Neural progenitor cell (in vitro differentiated cells): ENCODE results near the gene FOXRED1.

Experiments
- EZH2 ChIP-seq: fragments of 200-600 bp; sonication (generic); IDR thresholded peaks from 2 replicates; pipeline ENCODE4 v1.6.1; 2017; ENCODE audit warnings: antibody characterized with exemption, mild to moderate bottlenecking, moderate library complexity
- EZH2phosphoT487 ChIP-seq: fragments of 200-600 bp; sonication (generic); IDR thresholded peaks from 2 replicates; pipeline ENCODE4 v1.6.1; 2017; ENCODE audit warnings: antibody characterized with exemption
- TF ChIP-seq, protein P1 (sequence below): fragments of 200-600 bp; sonication (generic); IDR thresholded peaks from 2 replicates; pipeline ENCODE4 v1.5.1; 2017; ENCODE audit warnings: antibody characterized with exemption, mild to moderate bottlenecking

DNA sequence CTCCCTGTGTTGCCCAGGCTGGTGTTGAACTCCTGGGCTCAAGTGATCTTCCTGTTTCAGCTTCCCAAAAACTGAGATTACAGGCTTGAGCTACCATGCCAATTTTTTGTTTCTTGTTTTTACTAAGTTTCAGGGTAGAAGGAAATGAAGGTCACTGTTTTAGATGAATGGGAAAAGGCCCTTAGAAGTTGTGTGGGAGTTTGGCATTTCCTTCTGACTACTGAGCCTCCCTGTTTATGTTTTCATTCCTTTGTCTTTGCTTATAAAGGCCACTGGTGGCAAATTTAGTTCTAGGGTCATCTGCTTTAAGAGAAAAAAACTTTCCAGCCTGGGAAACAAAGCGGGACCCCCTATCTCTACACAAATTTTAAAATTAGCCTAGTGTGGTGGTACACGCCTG lies 22.3 kb upstream of the FOXRED1 start:
- TF ChIP-seq, protein P1, sequence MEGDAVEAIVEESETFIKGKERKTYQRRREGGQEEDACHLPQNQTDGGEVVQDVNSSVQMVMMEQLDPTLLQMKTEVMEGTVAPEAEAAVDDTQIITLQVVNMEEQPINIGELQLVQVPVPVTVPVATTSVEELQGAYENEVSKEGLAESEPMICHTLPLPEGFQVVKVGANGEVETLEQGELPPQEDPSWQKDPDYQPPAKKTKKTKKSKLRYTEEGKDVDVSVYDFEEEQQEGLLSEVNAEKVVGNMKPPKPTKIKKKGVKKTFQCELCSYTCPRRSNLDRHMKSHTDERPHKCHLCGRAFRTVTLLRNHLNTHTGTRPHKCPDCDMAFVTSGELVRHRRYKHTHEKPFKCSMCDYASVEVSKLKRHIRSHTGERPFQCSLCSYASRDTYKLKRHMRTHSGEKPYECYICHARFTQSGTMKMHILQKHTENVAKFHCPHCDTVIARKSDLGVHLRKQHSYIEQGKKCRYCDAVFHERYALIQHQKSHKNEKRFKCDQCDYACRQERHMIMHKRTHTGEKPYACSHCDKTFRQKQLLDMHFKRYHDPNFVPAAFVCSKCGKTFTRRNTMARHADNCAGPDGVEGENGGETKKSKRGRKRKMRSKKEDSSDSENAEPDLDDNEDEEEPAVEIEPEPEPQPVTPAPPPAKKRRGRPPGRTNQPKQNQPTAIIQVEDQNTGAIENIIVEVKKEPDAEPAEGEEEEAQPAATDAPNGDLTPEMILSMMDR: no peak
- TF ChIP-seq EZH2 (no peak), EZH2phosphoT487 (no peak)
